ENCODE measurements around the gene UNC13B. TPM values are rescaled to one million over a fixed set of nuclear protein-coding genes. Genes with fewer than 3 reads are reported as not detected.
"Not testable (repeated sequence)": the region's sequence is repeated elsewhere in the genome, so short reads cannot be mapped to it uniquely, and the experiment has no call there.

The UNC13B gene
- polyA plus RNA-seq = 10 to 100 TPM in 2 of 3 donors, 1 to 10 TPM in 1; 9.9 to 21.9 (median 14.3) TPM

GRCh38 chr9:35161713-35162604, at the start of gene UNC13B:
UNC13B (plus strand) TSS chr9:35162009; CDS start chr9:35162284, 275 bp downstream.
- H3K27ac ChIP-seq (ENCODE audit: low read depth, low read length) = no peak within 1 kb of the TSS
- 0 to 1% (median 0%) methylated on average over 65 to 70 of the region's 70 CpGs for WGBS, 3 donors

DNA sequence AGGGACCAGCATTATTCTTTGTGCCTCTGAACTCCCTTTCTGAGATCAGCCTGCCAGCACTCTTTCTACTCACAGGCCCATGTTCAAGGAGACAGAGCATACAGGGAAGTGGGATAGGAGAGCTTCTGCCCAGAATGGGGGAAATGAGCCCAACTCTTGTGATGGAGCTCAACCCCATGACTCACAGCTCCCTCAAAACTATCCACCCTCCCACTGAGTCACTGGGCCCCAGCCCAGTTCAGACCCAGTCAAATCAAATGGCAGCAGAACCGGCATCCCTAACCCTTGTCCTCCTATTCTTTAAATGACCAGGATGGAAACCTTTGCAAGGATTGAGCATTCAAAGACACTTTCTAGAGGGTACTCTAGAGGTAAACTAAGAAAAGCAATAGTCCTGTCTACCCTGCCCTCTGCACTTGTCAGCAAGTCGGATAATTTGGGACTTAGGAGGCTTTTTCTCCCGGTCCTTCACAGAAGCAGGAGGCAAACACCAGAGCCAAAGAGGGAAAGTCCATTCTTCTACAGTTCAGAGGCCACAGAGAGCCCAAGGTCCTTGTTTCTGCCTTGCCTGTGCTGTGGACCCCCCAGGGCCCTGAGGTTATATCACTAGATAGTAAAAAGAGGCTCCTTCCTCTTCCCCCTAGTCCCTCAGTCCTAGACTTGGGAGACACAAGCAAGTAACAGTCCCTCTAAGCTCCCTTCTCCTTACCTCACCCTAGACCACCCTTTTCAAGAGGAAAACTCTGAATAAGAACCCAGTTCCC, 49.4 kb upstream of the UNC13B start:
- 65 to 78% (median 77%) methylated on average over 3 of the region's 3 CpGs for WGBS, 3 donors
- H3K27ac ChIP-seq (ENCODE audit: low read depth, low read length) = no peak overlapping the region

GRCh38 chr9:35114113-35114839, 47.5 kb upstream of the UNC13B start:
- peak overlapping the region; percentile 51 for H3K27ac ChIP-seq (ENCODE audit: low read depth, low read length)
- 1 to 21% (median 2%) methylated on average over 5 of the region's 5 CpGs for WGBS, 3 donors

GRCh38 chr9:35114840-35115628, 46.8 kb upstream of the UNC13B start:
- peak overlapping the region; percentile 51 for H3K27ac ChIP-seq (ENCODE audit: low read depth, low read length)
- WGBS, 3 donors = 6 to 9% (median 7%) methylated on average over 12 of the region's 12 CpGs

GRCh38 chr9:35115680-35116538, 45.9 kb upstream of the UNC13B start, which contains the start of gene ATOSB:
ATOSB (minus strand) TSS chr9:35115862; CDS start chr9:35108274, 7,588 bp downstream.
- peak within 1 kb of the TSS; percentile 51 for H3K27ac ChIP-seq (ENCODE audit: low read depth, low read length)
- WGBS, 3 donors = 0 to 1% (median 0%) methylated on average over 49 to 54 of the region's 54 CpGs

- no peak overlapping the region for H3K27ac ChIP-seq (ENCODE audit: low read depth, low read length)
- WGBS, 3 donors = 0% methylated on average over 12 of the region's 12 CpGs
Measured at GRCh38 chr9:35116539-35116897, 45.3 kb upstream of the UNC13B start.

DNA sequence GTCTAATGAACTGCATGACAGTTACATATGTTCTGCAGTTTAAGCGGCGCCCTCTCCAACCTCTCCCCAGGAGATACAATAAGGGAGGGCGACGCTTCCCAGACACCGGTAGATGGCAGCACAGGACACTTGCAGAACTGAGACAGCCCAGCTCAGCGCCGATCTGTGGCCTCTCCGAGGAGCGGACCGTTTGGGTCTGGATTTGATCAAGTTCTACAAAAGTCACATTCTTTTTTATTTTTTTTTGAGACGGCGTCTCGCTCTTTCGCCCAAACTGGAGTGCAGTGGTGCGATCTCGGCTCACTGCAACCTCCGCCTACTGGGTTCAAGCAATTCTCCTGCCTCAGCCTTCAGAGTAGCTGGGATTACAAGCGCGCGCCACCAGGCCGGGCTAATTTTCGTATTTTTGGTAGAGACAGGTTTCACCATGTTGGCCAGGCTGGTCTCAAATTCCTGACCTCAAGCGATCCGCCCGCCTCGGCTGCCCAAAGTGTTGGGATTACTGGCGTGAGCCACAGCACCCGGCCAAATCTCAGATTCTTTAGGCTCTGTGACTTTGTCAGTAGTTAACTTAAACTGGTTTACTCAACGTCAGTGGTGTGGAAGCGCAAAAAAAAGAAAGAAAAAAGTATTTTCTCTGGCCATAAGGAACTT, 44.8 kb upstream of the UNC13B start:
- no peak overlapping the region for H3K27ac ChIP-seq (ENCODE audit: low read depth, low read length)
- WGBS, 3 donors = 20 to 23% (median 22%) methylated on average over 30 of the region's 30 CpGs

- WGBS, 3 donors = 84 to 88% (median 86%) methylated on average over 6 of the region's 6 CpGs
- no peak overlapping the region for H3K27ac ChIP-seq (ENCODE audit: low read depth, low read length)
Measured at GRCh38 chr9:35134920-35135319, 26.9 kb upstream of the UNC13B start.

- WGBS, 3 donors = 84 to 94% (median 91%) methylated on average over 7 of the region's 7 CpGs
- H3K27ac ChIP-seq (ENCODE audit: low read depth, low read length) = no peak overlapping the region
Measured at GRCh38 chr9:35135988-35136387, 25.8 kb upstream of the UNC13B start.

DNA sequence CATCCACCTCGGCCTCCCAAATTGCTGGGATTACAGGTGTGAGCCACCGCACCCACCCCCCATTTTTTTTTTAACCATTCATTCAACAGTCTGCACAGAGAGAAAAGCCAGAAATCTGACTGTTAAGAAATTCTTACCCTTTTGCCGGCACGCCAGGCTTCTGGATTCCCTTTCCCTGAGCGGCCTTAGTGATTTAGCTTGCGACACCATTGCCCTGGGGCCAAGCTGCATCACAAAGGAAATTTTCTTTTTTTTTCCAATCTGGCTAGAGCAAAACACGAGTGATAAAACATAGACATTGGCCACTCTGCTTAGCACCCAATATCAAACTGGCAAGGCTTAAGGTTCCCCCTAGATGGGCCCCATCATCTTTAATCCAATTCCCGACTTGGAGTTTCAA, 24.9 kb upstream of the UNC13B start:
- WGBS, 3 donors = 71 to 82% (median 82%) methylated on average over 8 of the region's 8 CpGs
- no peak overlapping the region for H3K27ac ChIP-seq (ENCODE audit: low read depth, low read length)

- 89 to 97% (median 90%) methylated on average over 2 of the region's 2 CpGs for WGBS, 3 donors
Measured at GRCh38 chr9:35140093-35140492, 21.7 kb upstream of the UNC13B start.

DNA sequence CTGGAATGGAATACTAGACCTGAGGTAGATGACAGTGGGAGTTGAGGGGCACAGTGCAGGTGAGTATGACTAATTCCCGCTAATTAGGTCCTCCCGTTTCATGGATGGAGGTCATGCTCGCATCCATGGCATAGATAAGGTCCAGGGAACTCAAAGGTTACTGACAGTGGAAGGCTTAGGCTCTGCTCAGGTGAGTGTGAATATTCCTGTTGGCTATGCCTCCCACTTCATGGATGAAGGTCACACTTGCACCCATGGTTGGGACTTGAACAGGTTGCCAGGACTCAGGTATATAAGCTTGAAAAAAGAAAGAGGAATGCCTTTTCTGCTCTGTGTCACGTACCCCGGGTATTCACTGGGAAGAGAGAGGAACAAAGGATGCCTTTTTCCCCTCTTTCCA, 19.8 kb upstream of the UNC13B start:
- H3K27ac ChIP-seq (ENCODE audit: low read depth, low read length) = no peak overlapping the region
- 93 to 95% (median 94%) methylated on average over 5 of the region's 5 CpGs for WGBS, 3 donors

More at GRCh38 chr9:35140093-35140492, 21.7 kb upstream of the UNC13B start:
- no peak overlapping the region for H3K27ac ChIP-seq (ENCODE audit: low read depth, low read length)

DNA sequence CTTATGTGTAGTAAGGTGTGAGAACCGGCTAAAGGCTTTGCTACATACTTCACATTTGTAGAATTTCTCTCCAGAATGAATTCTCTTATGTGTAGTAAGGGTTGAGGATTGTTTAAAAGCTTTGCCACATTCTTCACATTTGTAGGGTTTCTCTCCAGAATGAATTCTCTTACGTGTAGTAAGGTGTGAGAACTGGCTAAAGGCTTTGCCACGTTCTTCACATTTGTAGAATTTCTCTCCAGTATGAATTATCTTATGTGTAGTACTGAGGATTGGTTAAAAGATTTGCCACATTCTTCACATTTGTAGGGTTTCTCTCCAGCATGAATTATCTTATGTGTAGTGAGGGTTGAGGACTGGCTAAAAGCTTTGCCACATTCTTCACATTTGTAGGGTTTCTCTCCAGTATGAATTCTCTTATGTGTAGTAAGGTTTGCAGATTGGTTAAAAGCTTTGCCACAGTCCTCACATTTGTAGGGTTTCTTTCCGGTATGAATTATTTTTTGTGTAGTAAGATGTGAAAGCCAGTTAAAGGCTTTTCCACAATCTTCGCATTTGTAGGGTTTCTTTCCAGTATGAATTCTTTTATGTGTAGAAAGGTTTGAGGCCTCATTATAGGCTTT, 13.8 kb upstream of the UNC13B start:
- H3K27ac ChIP-seq (ENCODE audit: low read depth, low read length) = not testable (repeated sequence)
- WGBS, 3 donors = 78 to 81% (median 79%) methylated on average over 5 of the region's 5 CpGs

GRCh38 chr9:35152926-35153325, 8.9 kb upstream of the UNC13B start:
- H3K27ac ChIP-seq (ENCODE audit: low read depth, low read length) = no peak overlapping the region
- 71 to 96% (median 88%) methylated on average over 9 of the region's 9 CpGs for WGBS, 3 donors

GRCh38 chr9:35156781-35157180, 5.0 kb upstream of the UNC13B start:
- H3K27ac ChIP-seq (ENCODE audit: low read depth, low read length) = no peak overlapping the region

DNA sequence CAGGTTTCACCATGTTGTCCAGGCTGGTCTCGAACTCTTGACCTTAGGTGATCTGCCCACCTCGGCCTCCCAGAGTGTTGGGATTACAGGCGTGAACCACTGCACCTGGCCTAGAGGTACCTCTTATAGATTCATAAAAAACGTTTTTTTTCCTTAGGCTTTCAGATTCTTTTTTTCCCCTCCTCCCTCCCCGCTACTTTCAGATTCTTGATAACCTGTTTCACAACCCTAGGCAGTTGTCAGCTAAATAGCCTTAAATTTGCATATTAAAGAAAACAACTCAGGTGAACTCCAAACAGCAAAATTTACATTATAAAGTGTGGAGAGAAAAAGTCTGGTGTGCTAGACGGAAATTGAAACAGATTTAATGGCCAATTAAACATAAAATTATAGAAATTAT, 4.0 kb upstream of the UNC13B start:
- WGBS, 3 donors = 63 to 75% (median 67%) methylated on average over 6 of the region's 6 CpGs

More for the DNA sequence above, 4.0 kb upstream of the UNC13B start:
- not testable (repeated sequence) for H3K27ac ChIP-seq (ENCODE audit: low read depth, low read length)
